Measurements from ENCODE around the gene PAXIP1. TPM values are rescaled to one million over a fixed set of nuclear protein-coding genes. Genes with fewer than 3 reads are reported as not detected.

PAXIP1 gene
- total and polyA plus RNA-seq, 8 donors = 10.6 to 22.3 (median 19.6) TPM

- no peak for TF ChIP-seq CTCF (IDR thresholded peaks at IDR 0.05)
- ATAC-seq = peak; percentile 17
- Histone ChIP-seq H3K4me1 (peaks cover 0 to 33% of the 10 kb centered on the region in 2 donors), H3K27me3 (no peaks in the 10 kb centered on the region), H3K4me3 (peak overlapping the region; percentile 79 to 95), H3K9me3 (no peaks in the 10 kb centered on the region), H3K27ac (no peak overlapping the region), H3K36me3 (peaks cover 0 to 10% of the 10 kb centered on the region in 2 donors)
- intact Hi-C loops (cut with DNase I) = loop anchor here in 1 of 2 donors (10.0 kb wide), 1 partner anchor 78 kb away; no protein-coding TSS in a partner anchor
- DNase-seq = peak; percentile 43 to 89 (median 64)
Measured at GRCh38 chr7:155002411-155003091, 373 bp downstream of the PAXIP1 start.

DNA sequence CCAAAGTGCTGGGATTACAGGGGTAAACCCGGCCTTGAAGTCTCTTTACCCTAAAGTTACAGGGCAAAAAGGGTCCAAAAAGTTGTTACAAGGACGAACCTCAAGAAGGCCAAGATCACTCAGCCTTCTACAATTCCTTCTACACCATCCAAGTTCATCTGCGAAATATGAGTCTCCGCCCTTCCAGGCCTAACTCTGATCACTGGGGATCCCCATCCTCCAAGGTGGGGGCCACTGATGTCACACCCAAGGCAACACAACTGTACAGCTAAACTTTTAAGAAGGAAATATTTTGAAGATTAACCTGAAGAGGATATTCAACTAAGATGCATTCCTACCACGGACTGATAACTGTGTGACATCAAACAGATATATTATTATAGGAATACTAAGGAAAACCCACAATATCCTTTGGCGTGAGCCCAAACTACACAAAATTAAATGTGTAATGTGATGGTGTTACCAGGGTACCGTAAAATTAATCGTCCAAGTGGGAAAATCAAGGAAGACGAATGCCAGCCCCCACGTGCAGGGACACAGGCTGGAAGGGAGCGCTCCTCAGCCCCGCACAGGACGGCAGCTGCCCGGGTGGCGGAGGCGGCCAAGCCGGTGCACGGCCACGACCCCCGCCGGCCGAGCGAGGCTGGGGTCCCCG lies 1.0 kb downstream of the PAXIP1 start:
- no peak overlapping the region for H3K27ac ChIP-seq
- peaks cover 0 to 15% of the 10 kb centered on the region in 2 donors for H3K36me3 ChIP-seq
- no peak for ATAC-seq
- peak in 1 of 4 donors; percentile 12 for DNase-seq
- H3K4me1 ChIP-seq = peaks cover 0 to 33% of the 10 kb centered on the region in 2 donors
- H3K9me3 ChIP-seq = no peaks in the 10 kb centered on the region
- no peaks in the 10 kb centered on the region for H3K27me3 ChIP-seq
- peak overlapping the region; percentile 79 to 95 for H3K4me3 ChIP-seq
- intact Hi-C loops (cut with DNase I) = loop anchor here in 1 of 2 donors (10.0 kb wide), 1 partner anchor 77 kb away; no protein-coding TSS in a partner anchor
- TF ChIP-seq CTCF (IDR thresholded peaks at IDR 0.05) = no peak

- DNase-seq (no peak), ATAC-seq (no peak)
- no peak overlapping the region for H3K27ac ChIP-seq
- no peak overlapping the region for H3K4me3 ChIP-seq
- H3K36me3 ChIP-seq = peaks cover 0 to 23% of the 10 kb centered on the region in 2 donors
- intact Hi-C loops (cut with DNase I) = loop anchor here in 1 of 2 donors (10.0 kb wide), 1 partner anchor 76 kb away; no protein-coding TSS in a partner anchor
- no peaks in the 10 kb centered on the region for H3K9me3 ChIP-seq
- TF ChIP-seq CTCF (IDR thresholded peaks at IDR 0.05) = no peak
- peaks cover 0 to 33% of the 10 kb centered on the region in 2 donors for H3K4me1 ChIP-seq
- no peaks in the 10 kb centered on the region for H3K27me3 ChIP-seq
Measured at GRCh38 chr7:155000795-155001194, 2.1 kb downstream of the PAXIP1 start.

DNA sequence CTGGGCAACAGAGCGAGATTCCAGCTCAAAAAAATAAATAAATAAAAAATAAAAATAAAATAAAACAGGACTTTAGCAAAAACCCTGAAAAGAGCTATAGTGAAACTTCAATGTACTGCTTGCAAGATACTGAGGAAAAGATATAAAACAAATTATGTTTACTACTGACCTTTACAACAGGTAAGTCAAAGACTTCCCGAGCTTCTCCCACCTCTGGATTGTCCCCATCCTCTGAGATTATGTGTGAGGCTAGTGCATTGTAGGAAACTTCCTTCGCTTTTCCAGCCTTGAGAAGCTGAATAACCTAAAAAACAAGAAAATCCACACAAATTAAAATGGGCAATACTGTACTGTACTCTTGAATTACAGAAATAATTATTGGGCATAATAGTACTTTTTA lies 4.4 kb downstream of the PAXIP1 start:
- H3K36me3 ChIP-seq = peaks cover 0 to 39% of the 10 kb centered on the region in 2 donors
- no peak for TF ChIP-seq CTCF (IDR thresholded peaks at IDR 0.05)
- ATAC-seq (no peak), DNase-seq (no peak)
- H3K27me3 ChIP-seq = no peaks in the 10 kb centered on the region
- peaks cover 0 to 22% of the 10 kb centered on the region in 2 donors for H3K4me1 ChIP-seq
- no peak overlapping the region for H3K4me3 ChIP-seq
- intact Hi-C loops (cut with DNase I) = no loop called here
- no peaks in the 10 kb centered on the region for H3K9me3 ChIP-seq
- no peak overlapping the region for H3K27ac ChIP-seq

- Histone ChIP-seq H3K4me3 (no peak overlapping the region), H3K4me1 (peaks cover 0 to 22% of the 10 kb centered on the region in 2 donors), H3K27me3 (no peaks in the 10 kb centered on the region), H3K36me3 (peaks cover 0 to 44% of the 10 kb centered on the region in 2 donors), H3K9me3 (no peaks in the 10 kb centered on the region), H3K27ac (no peak overlapping the region)
- ATAC-seq = no peak
- no peak for DNase-seq
- intact Hi-C loops (cut with DNase I) = no loop called here
- no peak for TF ChIP-seq CTCF (IDR thresholded peaks at IDR 0.05)
Measured at GRCh38 chr7:154997840-154998370, 5.0 kb downstream of the PAXIP1 start.
